Subcutaneous abdominal adipose tissue (tissue), 5 donors: ENCODE measurements around the gene MAGIX.

Source experiments
- H3K27ac ChIP-seq: one replicate; pipeline ENCODE4 v1.7.0; 2013; ENCODE audit warnings: low read depth, mild to moderate bottlenecking, inconsistent platforms, low read length, moderate library complexity
- H3K27me3 ChIP-seq, 5 donors: one replicate each; pipeline ENCODE4 v1.7.0; 2013; ENCODE audit warnings: low read length in 5 of 5, inconsistent platforms in 1 of 5; ENCODE audit not compliant: control insufficient read depth in 5 of 5, insufficient read depth in 4 of 5
- H3K36me3 ChIP-seq, 5 donors: one replicate each; pipeline ENCODE4 v1.7.0; 2013; ENCODE audit warnings: low read length in 5 of 5; ENCODE audit not compliant: control insufficient read depth in 5 of 5, insufficient read depth in 5 of 5
- H3K4me1 ChIP-seq, 5 donors: one replicate each; pipeline ENCODE4 v1.7.0; 2013; ENCODE audit warnings: low read length in 5 of 5, mild to moderate bottlenecking in 3 of 5, moderate library complexity in 1 of 5; ENCODE audit not compliant: control insufficient read depth in 5 of 5, insufficient read depth in 5 of 5
- H3K4me3 ChIP-seq, 5 donors: one replicate each; pipeline ENCODE4 v1.7.0; 2013; ENCODE audit warnings: low read length in 5 of 5, low read depth in 1 of 5
- H3K9ac ChIP-seq, 5 donors: one replicate each; pipeline ENCODE4 v1.7.0; 2013; ENCODE audit warnings: low read length in 5 of 5, mild to moderate bottlenecking in 4 of 5, moderate library complexity in 3 of 5
- H3K9me3 ChIP-seq, 5 donors: one replicate each; pipeline ENCODE4 v1.7.0; 2013; ENCODE audit warnings: low read length in 5 of 5; ENCODE audit not compliant: control insufficient read depth in 5 of 5
- donor health status: healthy.
- donor health status: healthy.
- donor health status: healthy.
- donor health status: healthy.
- donor health status: healthy.

The MAGIX gene

DNA sequence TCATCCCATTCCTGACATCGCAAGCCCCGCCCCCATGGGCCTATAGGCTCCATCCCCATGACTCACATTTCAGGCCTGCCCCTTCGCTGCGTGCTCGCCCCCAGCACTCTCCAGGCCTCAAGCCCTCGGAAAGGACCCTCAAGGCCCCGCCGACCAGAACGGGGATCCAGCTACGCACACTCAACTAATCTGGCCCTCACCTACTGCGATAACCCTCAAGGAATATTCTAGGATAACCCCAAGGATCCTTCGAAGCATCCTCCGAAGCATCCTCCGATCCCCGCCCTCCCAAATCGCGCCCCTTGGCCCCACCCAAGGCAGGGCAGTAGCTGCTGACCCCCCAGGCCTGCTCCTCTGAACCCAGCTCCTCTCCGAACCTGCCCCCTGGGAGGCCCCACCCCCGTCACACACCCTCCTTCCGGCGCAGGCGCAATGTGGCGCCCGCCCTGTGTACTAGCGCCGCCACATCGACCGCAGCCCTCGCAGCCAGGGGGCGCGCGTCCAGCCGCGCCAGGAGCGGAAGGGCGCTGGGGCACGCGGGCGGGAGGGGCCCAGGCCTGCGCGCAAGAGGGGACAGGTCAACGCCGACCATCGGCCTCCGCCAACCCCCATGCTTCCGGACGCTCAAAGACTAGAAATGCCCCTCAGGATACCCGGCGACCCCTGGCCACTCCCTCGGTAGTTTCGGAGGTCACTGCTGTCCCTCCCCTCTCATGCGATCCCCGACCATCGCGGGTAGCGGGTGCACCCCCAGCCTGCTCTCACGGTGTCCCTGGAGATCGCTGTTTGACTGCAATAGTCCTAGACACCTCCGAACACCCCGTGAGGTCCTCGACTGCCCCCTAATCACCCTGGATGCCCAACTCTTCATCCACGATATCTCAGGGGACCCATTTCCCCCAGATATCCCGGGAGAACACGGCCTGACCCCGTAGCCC, 6.4 kb upstream of the MAGIX start:
- peak overlapping the region; percentile 61 to 83 (median 75) for H3K9ac ChIP-seq
- H3K27me3 ChIP-seq = peaks cover 0 to 8% (median 0%) of the 10 kb centered on the region in 5 donors

GRCh38 chrX:49157194-49157593, 5.4 kb upstream of the MAGIX start:
- H3K4me1 ChIP-seq = peaks cover 2 to 16% (median 8%) of the 10 kb centered on the region in 5 donors
- H3K36me3 ChIP-seq = no peaks in the 10 kb centered on the region
- no peak overlapping the region for H3K9ac ChIP-seq
- no peak overlapping the region for H3K4me3 ChIP-seq
- no peaks in the 10 kb centered on the region for H3K9me3 ChIP-seq
- H3K27me3 ChIP-seq = peaks cover 0 to 8% (median 0%) of the 10 kb centered on the region in 5 donors
- H3K27ac ChIP-seq = no peak overlapping the region

More for the DNA sequence above, 6.4 kb upstream of the MAGIX start:
- Histone ChIP-seq H3K9me3 (no peaks in the 10 kb centered on the region), H3K27ac (peak overlapping the region; percentile 84), H3K4me3 (peak overlapping the region; percentile 53 to 64 (median 59)), H3K36me3 (no peaks in the 10 kb centered on the region), H3K4me1 (peaks cover 2 to 16% (median 8%) of the 10 kb centered on the region in 5 donors)

DNA sequence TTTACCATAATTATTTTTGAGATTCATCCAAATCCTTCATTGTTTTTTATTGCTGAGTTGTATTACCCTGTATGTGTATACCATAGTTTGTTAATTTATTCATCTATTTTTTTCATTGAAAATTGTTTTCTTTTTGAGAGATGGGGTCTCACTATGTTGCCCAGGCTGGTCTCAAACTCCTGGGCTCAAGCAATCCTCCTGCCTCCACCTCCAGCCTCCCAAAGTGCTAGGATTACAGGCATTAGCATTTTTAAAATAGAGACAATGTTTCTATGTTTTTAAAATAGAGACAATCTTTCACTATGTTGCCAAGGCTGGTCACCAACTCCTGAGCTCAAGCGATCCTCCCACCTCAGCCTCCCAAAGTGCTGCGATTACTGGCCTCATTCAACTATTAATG, 1.6 kb upstream of the MAGIX start:
- Histone ChIP-seq H3K36me3 (no peaks in the 10 kb centered on the region), H3K27ac (no peak overlapping the region), H3K9ac (no peak overlapping the region)

DNA sequence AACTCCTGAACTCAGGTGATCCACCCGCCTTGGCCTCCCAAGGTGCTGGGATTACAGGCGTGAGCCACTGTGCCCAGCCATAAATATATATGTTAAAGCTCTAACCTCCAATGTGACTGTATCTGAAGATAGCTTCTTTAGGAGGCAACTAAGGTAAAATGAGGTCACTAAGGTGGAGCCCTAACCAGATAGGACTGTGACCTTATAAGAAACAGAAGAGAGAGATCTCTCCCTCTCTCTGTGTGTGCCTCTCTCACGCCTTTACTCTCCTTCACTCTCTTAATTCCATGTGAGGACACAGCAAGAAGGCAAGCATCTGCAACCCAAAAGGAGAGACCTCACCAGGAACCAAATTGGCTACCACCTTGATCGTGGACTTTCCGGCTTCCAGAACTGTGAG, 926 bp upstream of the MAGIX start:
- Histone ChIP-seq H3K9me3 (no peaks in the 10 kb centered on the region), H3K27ac (no peak overlapping the region), H3K27me3 (peaks cover 0 to 8% (median 0%) of the 10 kb centered on the region in 5 donors), H3K9ac (no peak overlapping the region), H3K4me1 (peaks cover 0 to 20% (median 9%) of the 10 kb centered on the region in 5 donors), H3K4me3 (no peak overlapping the region), H3K36me3 (no peaks in the 10 kb centered on the region)

More for the DNA sequence above, 1.6 kb upstream of the MAGIX start:
- Histone ChIP-seq H3K4me1 (peaks cover 0 to 16% (median 8%) of the 10 kb centered on the region in 5 donors), H3K9me3 (no peaks in the 10 kb centered on the region), H3K27me3 (peaks cover 0 to 8% (median 0%) of the 10 kb centered on the region in 5 donors), H3K4me3 (no peak overlapping the region)

- Histone ChIP-seq H3K4me1 (peaks cover 0 to 32% (median 20%) of the 10 kb centered on the region in 5 donors), H3K9ac (peak overlapping the region in 4 of 5 donors; percentile 32 to 71 (median 56)), H3K4me3 (peak overlapping the region in 4 of 5 donors; percentile 55 to 65 (median 59)), H3K27me3 (peaks cover 0 to 5% (median 0%) of the 10 kb centered on the region in 5 donors), H3K36me3 (no peaks in the 10 kb centered on the region), H3K27ac (peak overlapping the region; percentile 85), H3K9me3 (no peaks in the 10 kb centered on the region)
Observed at GRCh38 chrX:49163555-49164419, 1.2 kb downstream of the MAGIX start.

GRCh38 chrX:49164589-49165360, 2.2 kb downstream of the MAGIX start:
- no peaks in the 10 kb centered on the region for H3K9me3 ChIP-seq
- H3K27me3 ChIP-seq = peaks cover 0 to 5% (median 0%) of the 10 kb centered on the region in 5 donors
- no peak overlapping the region for H3K4me3 ChIP-seq
- H3K36me3 ChIP-seq = no peaks in the 10 kb centered on the region
- peaks cover 0 to 32% (median 20%) of the 10 kb centered on the region in 5 donors for H3K4me1 ChIP-seq
- no peak overlapping the region for H3K9ac ChIP-seq
- H3K27ac ChIP-seq = peak overlapping the region; percentile 85

GRCh38 chrX:49165901-49166881, 3.6 kb downstream of the MAGIX start:
- Histone ChIP-seq H3K9me3 (no peaks in the 10 kb centered on the region), H3K27me3 (peaks cover 0 to 5% (median 0%) of the 10 kb centered on the region in 5 donors)

GRCh38 chrX:49166914-49167739, 4.6 kb downstream of the MAGIX start:
- Histone ChIP-seq H3K27ac (peak overlapping the region; percentile 66), H3K9me3 (no peaks in the 10 kb centered on the region), H3K36me3 (no peaks in the 10 kb centered on the region), H3K4me3 (peak overlapping the region; percentile 38 to 60 (median 50)), H3K9ac (peak overlapping the region in 4 of 5 donors; percentile 13 to 43 (median 30)), H3K27me3 (peaks cover 0 to 5% (median 0%) of the 10 kb centered on the region in 5 donors), H3K4me1 (peaks cover 0 to 39% (median 23%) of the 10 kb centered on the region in 5 donors)

More at GRCh38 chrX:49165901-49166881, 3.6 kb downstream of the MAGIX start:
- Histone ChIP-seq H3K4me3 (peak overlapping the region; percentile 38 to 60 (median 50)), H3K36me3 (no peaks in the 10 kb centered on the region), H3K9ac (peak overlapping the region in 4 of 5 donors; percentile 13 to 41 (median 32)), H3K27ac (peak overlapping the region; percentile 66), H3K4me1 (peaks cover 0 to 32% (median 20%) of the 10 kb centered on the region in 5 donors)
